Caco-2 (cell line): ENCODE measurements around the gene TIGD4. TPM values are rescaled to one million over a fixed set of nuclear protein-coding genes. Genes with fewer than 3 reads are reported as not detected.
A peak's percentile ranks its signal among the peaks of the same experiment; 100 is the strongest.

ENCODE experiments used
- Bru-seq: library from RNA; stranded (reverse); fragments of 400-500 nt; gene quantifications from one replicate; lab custom pipeline; 2021; lab: Mats Ljungman, UMichigan
- BruChase-seq, 2 experiments: library from RNA; stranded (reverse); fragments of 400-500 nt; gene quantifications; one replicate each; lab custom pipeline; 2021; lab: Mats Ljungman, UMichigan
- BruUV-seq: library from RNA; stranded (reverse); fragments of 400-500 nt; replicated peaks from 2 replicates; lab custom pipeline; 2021; lab: Mats Ljungman, UMichigan
- CTCF ChIA-PET: fragments of 300-600 bp; sonication (Branson Sonifier 250); formaldehyde crosslinking; loops from one replicate; lab custom pipeline; 2022; ENCODE audit warnings: antibody characterized with exemption; lab: Charles Lee
- POLR2A ChIA-PET: fragments of 300-600 bp; sonication (Branson Sonifier 250); formaldehyde crosslinking; loops from one replicate; lab custom pipeline; 2022; ENCODE audit warnings: antibody characterized with exemption; lab: Charles Lee
- DNase-seq, 2 experiments: peaks; one replicate each; pipeline versions ENCODE4 v3.0.0 to v3.0.0-alpha.2; 2020 to 2022
- H3K27me3 ChIP-seq: replicated peaks from 2 replicates; pipeline ENCODE4 v1.6.0; 2011; ENCODE audit warnings: low read length; ENCODE audit not compliant: control insufficient read depth, insufficient read depth
- H3K36me3 ChIP-seq: 2 replicates; pipeline ENCODE4 v1.5.1; 2011; ENCODE audit warnings: low read length; ENCODE audit not compliant: control insufficient read depth, insufficient read depth
- H3K4me1 ChIP-seq: fragments of 250-450 bp; sonication (Bioruptor Pico); 2 replicates; pipeline ENCODE4 v1.5.1; 2020; ENCODE audit warnings: mild to moderate bottlenecking
- H3K4me3 ChIP-seq: 2 replicates; pipeline ENCODE4 v1.5.1; 2011; ENCODE audit warnings: low read depth, mild to moderate bottlenecking, control low read depth, low read length
- H3K9me3 ChIP-seq: fragments of 250-450 bp; sonication (Bioruptor Pico); 2 replicates; pipeline ENCODE4 v1.5.1; 2020; ENCODE audit warnings: mild to moderate bottlenecking, moderate library complexity
- H3K27ac Mint-ChIP-seq: one replicate; pipeline ENCODE4 v1.8.0; 2022; ENCODE audit warnings: mixed read lengths; ENCODE audit not compliant: unreplicated experiment
- H3K27me3 Mint-ChIP-seq: one replicate; pipeline ENCODE4 v1.8.0; 2022; ENCODE audit warnings: mixed read lengths; ENCODE audit not compliant: insufficient read depth, unreplicated experiment
- H3K36me3 Mint-ChIP-seq: one replicate; pipeline ENCODE4 v1.8.0; 2022; ENCODE audit warnings: mild to moderate bottlenecking, mixed read lengths; ENCODE audit not compliant: insufficient read depth, unreplicated experiment
- H3K4me1 Mint-ChIP-seq: one replicate; pipeline ENCODE4 v1.8.0; 2022; ENCODE audit warnings: low read depth, mixed read lengths; ENCODE audit not compliant: unreplicated experiment
- H3K4me3 Mint-ChIP-seq: one replicate; pipeline ENCODE4 v1.8.0; 2022; ENCODE audit warnings: mild to moderate bottlenecking, moderate library complexity, mixed read lengths; ENCODE audit not compliant: unreplicated experiment
- H3K9me3 Mint-ChIP-seq: one replicate; pipeline ENCODE4 v1.8.0; 2022; ENCODE audit warnings: mixed read lengths; ENCODE audit not compliant: unreplicated experiment
- CTCF ChIP-seq, 2 experiments: fragments of 200-600 bp in 1 of 2; IDR thresholded peaks; 1 replicate in 1 of 2; 2 replicates in 1 of 2; pipeline versions ENCODE4 v1.5.1 to v1.8.0; 2011 to 2022; ENCODE audit warnings: antibody characterized with exemption in 1 of 2, control low read depth in 1 of 2, inconsistent platforms in 1 of 2, low read depth in 1 of 2, low read length in 1 of 2, mild to moderate bottlenecking in 1 of 2, moderate library complexity in 1 of 2; ENCODE audit not compliant: insufficient read depth in 1 of 2, severe bottlenecking in 1 of 2, unreplicated experiment in 1 of 2
- intact Hi-C: fragments of 100-400 bp; cut with micrococcal nuclease; formaldehyde crosslinking; loops from one replicate; pipeline ENCODE4 v1.10.0; 2022; ENCODE audit not compliant: unreplicated experiment
- long read RNA-seq: library from polyadenylated mRNA; stranded (forward); transcript quantifications from one replicate; pipeline ENCODE4 v2.0.0, GENCODE V29; 2022
- total RNA-seq: library from RNA; stranded (reverse); gene quantifications from 2 replicates; pipeline ENCODE4 v1.2.3, GENCODE V29; 2022

Gene TIGD4
- total RNA-seq (0.95 and 1.0 TPM in 2 replicates), Bru-seq, nascent RNA (percentile 61 among the genes with signal in this experiment), BruChase-seq, experiment 1, labeled RNA remaining after a 2-hour chase (percentile 60 among the genes with signal in this experiment), BruChase-seq, experiment 2, labeled RNA remaining after a 6-hour chase (percentile 55 among the genes with signal in this experiment)
- long read RNA-seq, partial matches to known transcripts, result 0 of 1 reads
- long read RNA-seq, other reads (novel, unspliced or antisense), result 0 of 1 reads

GRCh38 chr4:152779513-152780266 is at the start of gene TIGD4, which contains the start of gene ARFIP1:
Gene TIGD4, minus strand, starts transcription at chr4:152779730. Its CDS starts 8,726 bp downstream, at chr4:152771004.
Gene ARFIP1, plus strand, starts transcription at chr4:152779954. Its CDS starts 49,680 bp downstream, at chr4:152829634.
- ChIA-PET CTCF (interaction anchor here (0.7 to 1.6 kb wide), 4 partner anchors 22 to 278 kb away, joined by 3 to 6 read pairs (median 3); partner anchors contain the start of gene FHDC1), POLR2A (no interaction called here)
- intact Hi-C loops, result loop anchor here (1.0 kb wide), 1 partner anchor 349 kb away; no protein-coding TSS in a partner anchor
- Histone ChIP-seq H3K4me1 (peaks cover 5% of the 10 kb centered on the region; the same call in 1 of the 2 replicates), H3K9me3 (no peaks in the 10 kb centered on the region), H3K36me3 (no peaks in the 10 kb centered on the region), H3K27me3 (no peaks in the 10 kb centered on the region), H3K4me3 (peak within 1 kb of the TSS; percentile 86)
- Mint-ChIP-seq H3K36me3 (peaks cover 9% of the 10 kb centered on the region), H3K9me3 (no peaks in the 10 kb centered on the region), H3K27ac (peak within 1 kb of the TSS; percentile 94), H3K27me3 (no peaks in the 10 kb centered on the region), H3K4me1 (no peaks in the 10 kb centered on the region), H3K4me3 (peak within 1 kb of the TSS; percentile 93)
- TF ChIP-seq CTCF (IDR thresholded peaks at IDR 0.05; ENCODE audit: insufficient read depth in 1 of 2, low read depth in 1 of 2, low read length in 1 of 2, severe bottlenecking in 1 of 2, unreplicated experiment in 1 of 2), result no peak
- DNase-seq, result peak; percentile 97 to 98
- BruUV-seq, result no TSS peak

GRCh38 chr4:152828122-152828521 is 48.6 kb upstream of the TIGD4 start:
- intact Hi-C loops, result no loop called here
- POLR2A ChIA-PET, result no interaction called here
- no peak for TF ChIP-seq CTCF (IDR thresholded peaks at IDR 0.05; ENCODE audit: insufficient read depth in 1 of 2, low read depth in 1 of 2, low read length in 1 of 2, severe bottlenecking in 1 of 2, unreplicated experiment in 1 of 2)
- Histone ChIP-seq H3K9me3 (no peaks in the 10 kb centered on the region), H3K4me1 (no peaks in the 10 kb centered on the region), H3K36me3 (no peaks in the 10 kb centered on the region), H3K4me3 (no peak overlapping the region), H3K27me3 (no peaks in the 10 kb centered on the region)
- CTCF ChIA-PET, result no interaction called here
- Mint-ChIP-seq H3K4me3 (no peak overlapping the region), H3K27ac (no peak overlapping the region), H3K9me3 (no peaks in the 10 kb centered on the region), H3K27me3 (no peaks in the 10 kb centered on the region), H3K36me3 (peaks cover 7% of the 10 kb centered on the region), H3K4me1 (no peaks in the 10 kb centered on the region)
- no peak for DNase-seq
- BruUV-seq, result no TSS peak

GRCh38 chr4:152825336-152825735 is 45.8 kb upstream of the TIGD4 start:
- CTCF ChIA-PET, result no interaction called here
- Mint-ChIP-seq H3K27me3 (no peaks in the 10 kb centered on the region), H3K4me3 (no peak overlapping the region), H3K27ac (no peak overlapping the region), H3K9me3 (no peaks in the 10 kb centered on the region), H3K36me3 (peaks cover 7% of the 10 kb centered on the region), H3K4me1 (no peaks in the 10 kb centered on the region)
- Histone ChIP-seq H3K4me1 (no peaks in the 10 kb centered on the region), H3K27me3 (no peaks in the 10 kb centered on the region), H3K36me3 (no peaks in the 10 kb centered on the region), H3K9me3 (0 out of 2 replicates have a peak, but pooled peaks cover 3% of the 10 kb centered on the region), H3K4me3 (no peak overlapping the region)
- no peak for TF ChIP-seq CTCF (IDR thresholded peaks at IDR 0.05; ENCODE audit: insufficient read depth in 1 of 2, low read depth in 1 of 2, low read length in 1 of 2, severe bottlenecking in 1 of 2, unreplicated experiment in 1 of 2)
- POLR2A ChIA-PET, result no interaction called here
- BruUV-seq, result no TSS peak
- intact Hi-C loops, result no loop called here
- no peak for DNase-seq
